BLaER1 (cell line): ENCODE data around the gene EHHADH.

Experiments used
- H3K27ac ChIP-seq: shearing (Covaris generic); formaldehyde crosslinking; 2 replicates; pipeline ENCODE4 v1.8.1; 2022
- H3K27me3 ChIP-seq: shearing (Covaris generic); formaldehyde crosslinking; 2 replicates; pipeline ENCODE4 v1.8.1; 2022
- H3K36me3 ChIP-seq: shearing (Covaris generic); formaldehyde crosslinking; 2 replicates; pipeline ENCODE4 v1.8.1; 2022
- H3K4me1 ChIP-seq: shearing (Covaris generic); formaldehyde crosslinking; 2 replicates; pipeline ENCODE4 v1.8.1; 2022
- H3K4me2 ChIP-seq: shearing (Covaris generic); formaldehyde crosslinking; 2 replicates; pipeline ENCODE4 v1.8.1; 2022
- H3K4me3 ChIP-seq: shearing (Covaris generic); formaldehyde crosslinking; 2 replicates; pipeline ENCODE4 v1.8.1; 2022
- H3K9ac ChIP-seq: shearing (Covaris generic); formaldehyde crosslinking; 2 replicates; pipeline ENCODE4 v1.8.1; 2022
- H3K9me3 ChIP-seq: shearing (Covaris generic); formaldehyde crosslinking; 2 replicates; pipeline ENCODE4 v1.8.1; 2022
- H4K20me1 ChIP-seq: shearing (Covaris generic); formaldehyde crosslinking; 2 replicates; pipeline ENCODE4 v1.8.1; 2022
- Cebpa-rat ChIP-seq: shearing (Covaris generic); IDR thresholded peaks from 2 replicates; pipeline ENCODE4 v1.8.1; 2022

Gene EHHADH

DNA sequence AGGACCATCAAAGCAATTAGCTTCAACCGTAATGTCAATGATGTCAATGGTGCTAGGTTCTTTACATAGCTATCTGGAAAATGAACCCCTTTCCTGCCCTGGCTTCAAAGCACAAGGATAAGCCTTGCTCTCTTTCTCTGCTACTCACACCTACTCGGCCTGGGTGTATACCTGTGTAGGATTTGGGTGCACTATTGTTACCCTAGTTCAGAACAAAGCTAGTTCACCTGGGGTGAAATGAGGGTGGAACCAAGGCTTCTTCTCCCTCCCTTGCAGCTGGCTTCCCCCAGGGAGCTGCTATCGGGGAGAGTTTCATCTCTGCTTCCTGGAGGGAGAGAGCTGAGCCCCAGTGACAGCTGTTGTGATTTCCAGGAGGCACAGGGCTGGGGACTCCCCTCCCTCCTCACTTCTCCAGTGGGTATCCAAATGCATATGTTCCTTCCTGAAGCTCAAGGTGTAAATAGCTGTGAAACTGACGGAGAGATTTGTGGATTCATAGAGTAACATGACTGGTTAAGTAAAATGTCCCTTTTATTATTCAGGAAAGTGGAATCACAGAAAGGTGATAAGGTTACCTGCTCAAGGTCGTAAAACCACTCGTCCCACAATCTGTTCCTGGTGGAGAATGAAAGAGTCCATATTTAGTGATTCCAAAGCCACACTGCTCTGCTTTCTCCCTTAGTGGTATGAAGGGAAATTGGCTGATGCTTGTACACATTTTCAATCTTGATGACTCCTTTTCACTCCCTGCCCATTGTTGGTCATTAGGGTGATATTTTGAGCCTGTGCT is 89.2 kb downstream of the EHHADH start:
- H3K4me2 ChIP-seq = peak overlapping the region; percentile 8; the same call in 1 of the 2 replicates
- H3K27me3 ChIP-seq = no peaks in the 10 kb centered on the region
- no peak overlapping the region for H3K9ac ChIP-seq
- no peak overlapping the region for H3K4me3 ChIP-seq
- no peaks in the 10 kb centered on the region for H3K9me3 ChIP-seq
- H4K20me1 ChIP-seq = no peaks in the 10 kb centered on the region
- TF ChIP-seq Cebpa-rat = no peak
- H3K27ac ChIP-seq = no peak overlapping the region
- H3K36me3 ChIP-seq = no peaks in the 10 kb centered on the region
- H3K4me1 ChIP-seq = peaks cover 8% of the 10 kb centered on the region; the same call in 1 of the 2 replicates

DNA sequence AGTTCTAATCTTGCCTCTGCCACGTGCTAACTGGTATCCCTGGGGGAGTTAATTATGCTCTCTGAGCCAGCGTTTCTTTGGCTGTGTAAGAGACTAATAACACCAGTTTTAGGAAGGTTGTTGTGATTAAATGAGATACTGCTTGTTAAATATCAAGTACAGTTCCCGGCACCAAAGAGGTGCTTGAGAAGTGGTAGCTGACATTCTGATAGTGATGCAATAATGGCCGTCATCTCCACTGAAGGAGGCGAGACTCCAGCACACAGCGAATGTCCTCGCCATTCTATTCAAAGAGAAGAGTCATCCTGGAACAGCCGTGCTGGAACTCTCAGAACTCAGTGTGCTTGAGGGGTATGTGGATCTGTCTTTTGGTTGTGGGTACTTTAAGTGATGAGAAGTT is 91.2 kb downstream of the EHHADH start:
- Histone ChIP-seq H4K20me1 (no peaks in the 10 kb centered on the region), H3K36me3 (no peaks in the 10 kb centered on the region), H3K27ac (no peak overlapping the region), H3K9ac (no peak overlapping the region), H3K27me3 (no peaks in the 10 kb centered on the region), H3K4me2 (no peak overlapping the region), H3K4me1 (peaks cover 8% of the 10 kb centered on the region; the same call in 1 of the 2 replicates), H3K9me3 (no peaks in the 10 kb centered on the region), H3K4me3 (no peak overlapping the region)
- TF ChIP-seq Cebpa-rat = no peak

DNA sequence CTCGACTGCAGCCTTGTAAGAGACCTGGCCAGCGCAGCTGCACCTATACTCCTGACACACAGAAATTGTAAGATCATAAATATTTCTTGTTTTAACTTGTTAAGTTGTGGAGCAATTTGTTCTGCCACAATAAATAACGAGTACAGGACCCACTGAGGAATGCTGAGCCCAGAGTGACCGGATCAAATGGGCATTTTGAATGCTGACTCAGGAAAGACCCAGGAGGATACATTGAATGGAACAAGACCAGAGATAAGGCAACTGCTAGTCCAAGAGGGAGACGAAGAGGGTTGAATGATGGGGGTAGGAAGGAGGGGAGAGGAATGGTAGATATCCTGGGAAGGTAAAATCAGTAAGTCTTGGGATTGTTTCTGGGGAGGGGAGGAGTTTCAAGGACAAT is 92.1 kb downstream of the EHHADH start:
- Histone ChIP-seq H3K27ac (no peak overlapping the region), H3K36me3 (no peaks in the 10 kb centered on the region)

DNA sequence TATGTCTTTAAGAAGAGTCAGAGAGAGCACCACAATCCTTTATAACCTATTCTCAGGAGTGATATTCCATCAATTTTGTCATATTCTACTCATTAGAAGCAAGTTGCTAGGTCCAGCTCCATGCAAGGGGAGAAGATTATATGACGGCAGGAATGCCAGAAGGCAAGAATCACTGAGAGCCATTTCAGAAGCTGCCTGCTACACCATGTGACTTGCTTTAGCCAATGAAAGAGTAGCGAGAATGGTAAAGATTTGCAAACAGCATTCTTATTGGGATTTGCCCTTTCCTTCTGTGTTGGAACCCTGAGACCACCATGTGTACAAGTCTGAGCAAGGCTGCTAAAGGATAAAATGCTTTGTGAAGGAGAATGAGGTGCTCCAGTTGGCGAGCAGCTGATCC is 96.5 kb downstream of the EHHADH start:
- Histone ChIP-seq H3K4me1 (peaks cover 10% of the 10 kb centered on the region), H3K9me3 (no peaks in the 10 kb centered on the region), H4K20me1 (no peaks in the 10 kb centered on the region), H3K27ac (no peak overlapping the region), H3K4me3 (no peak overlapping the region), H3K9ac (no peak overlapping the region), H3K36me3 (no peaks in the 10 kb centered on the region), H3K27me3 (peaks cover 24% of the 10 kb centered on the region), H3K4me2 (no peak overlapping the region)
- TF ChIP-seq Cebpa-rat = no peak

More for the DNA sequence above, 92.1 kb downstream of the EHHADH start:
- Histone ChIP-seq H3K27me3 (no peaks in the 10 kb centered on the region), H3K4me2 (no peak overlapping the region), H4K20me1 (no peaks in the 10 kb centered on the region), H3K9ac (no peak overlapping the region), H3K4me3 (no peak overlapping the region), H3K4me1 (peaks cover 8% of the 10 kb centered on the region; the same call in 1 of the 2 replicates), H3K9me3 (no peaks in the 10 kb centered on the region)
- no peak for TF ChIP-seq Cebpa-rat

DNA sequence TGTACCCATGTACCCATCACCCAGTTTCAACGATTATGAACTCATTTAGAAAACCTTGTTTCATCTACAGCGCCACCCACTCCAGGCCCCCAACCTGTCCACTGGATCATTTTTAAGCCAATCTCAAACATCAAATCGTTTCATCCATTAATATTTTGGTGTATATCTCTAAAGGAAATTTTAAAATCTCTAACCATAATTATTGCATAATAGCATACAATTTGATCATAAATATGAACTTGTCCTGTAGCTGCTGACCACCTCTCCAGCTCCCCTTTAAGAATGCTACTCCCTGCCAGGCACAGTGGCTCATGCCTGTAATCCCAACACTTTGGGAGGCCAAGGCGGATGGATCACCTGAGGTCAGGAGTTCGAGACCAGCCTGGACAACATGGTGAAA is 98.2 kb downstream of the EHHADH start:
- H3K4me2 ChIP-seq = no peak overlapping the region
- H3K36me3 ChIP-seq = no peaks in the 10 kb centered on the region
- H3K9ac ChIP-seq = no peak overlapping the region
- H3K4me1 ChIP-seq = peaks cover 18% of the 10 kb centered on the region
- peaks cover 41% of the 10 kb centered on the region for H3K27me3 ChIP-seq
- TF ChIP-seq Cebpa-rat = no peak
- H3K4me3 ChIP-seq = no peak overlapping the region
- no peak overlapping the region for H3K27ac ChIP-seq
- no peaks in the 10 kb centered on the region for H3K9me3 ChIP-seq
- no peaks in the 10 kb centered on the region for H4K20me1 ChIP-seq

DNA sequence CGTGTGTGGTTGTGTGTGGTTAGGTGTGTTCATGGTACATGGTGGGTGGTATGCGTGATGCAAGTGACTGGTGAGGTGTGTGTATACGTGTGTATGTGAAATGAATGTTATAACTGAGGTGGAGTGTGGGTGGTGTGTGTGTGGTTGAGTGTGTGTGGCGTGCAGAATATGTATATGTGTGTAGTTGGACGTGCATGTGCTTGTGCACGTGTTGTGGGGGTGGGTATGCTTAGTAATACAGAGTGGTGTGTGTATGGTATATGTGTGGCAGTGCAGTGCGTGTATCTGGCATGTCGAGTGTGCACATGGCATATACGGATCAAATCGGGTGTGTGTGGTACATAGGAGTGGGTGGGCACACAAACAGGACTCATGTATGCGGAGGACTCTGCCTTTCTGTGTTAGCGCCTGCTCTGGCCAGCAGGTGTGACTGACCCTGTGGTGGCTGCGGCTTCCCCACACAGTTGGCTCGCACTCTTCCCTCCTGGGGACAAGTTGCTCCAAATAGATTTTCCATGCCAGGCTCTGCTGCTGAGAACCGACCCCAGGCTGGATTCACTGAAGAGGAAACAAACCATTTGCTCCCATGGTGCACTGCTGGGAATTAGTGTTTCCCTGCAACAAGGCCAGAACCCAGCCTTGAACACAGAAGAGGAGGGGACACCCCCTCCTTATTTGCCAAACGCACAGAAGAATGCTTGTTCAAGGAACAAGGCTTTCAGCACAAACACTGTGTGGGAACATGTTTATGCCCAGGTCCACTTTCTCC is 99.8 kb downstream of the EHHADH start:
- no peaks in the 10 kb centered on the region for H3K36me3 ChIP-seq
- peaks cover 48% of the 10 kb centered on the region for H3K27me3 ChIP-seq
- H3K9ac ChIP-seq = no peak overlapping the region
- no peaks in the 10 kb centered on the region for H3K9me3 ChIP-seq
- TF ChIP-seq Cebpa-rat = no peak
- no peak overlapping the region for H3K27ac ChIP-seq
- H3K4me2 ChIP-seq = no peak overlapping the region
- no peaks in the 10 kb centered on the region for H4K20me1 ChIP-seq
- peaks cover 18% of the 10 kb centered on the region for H3K4me1 ChIP-seq
- no peak overlapping the region for H3K4me3 ChIP-seq

DNA sequence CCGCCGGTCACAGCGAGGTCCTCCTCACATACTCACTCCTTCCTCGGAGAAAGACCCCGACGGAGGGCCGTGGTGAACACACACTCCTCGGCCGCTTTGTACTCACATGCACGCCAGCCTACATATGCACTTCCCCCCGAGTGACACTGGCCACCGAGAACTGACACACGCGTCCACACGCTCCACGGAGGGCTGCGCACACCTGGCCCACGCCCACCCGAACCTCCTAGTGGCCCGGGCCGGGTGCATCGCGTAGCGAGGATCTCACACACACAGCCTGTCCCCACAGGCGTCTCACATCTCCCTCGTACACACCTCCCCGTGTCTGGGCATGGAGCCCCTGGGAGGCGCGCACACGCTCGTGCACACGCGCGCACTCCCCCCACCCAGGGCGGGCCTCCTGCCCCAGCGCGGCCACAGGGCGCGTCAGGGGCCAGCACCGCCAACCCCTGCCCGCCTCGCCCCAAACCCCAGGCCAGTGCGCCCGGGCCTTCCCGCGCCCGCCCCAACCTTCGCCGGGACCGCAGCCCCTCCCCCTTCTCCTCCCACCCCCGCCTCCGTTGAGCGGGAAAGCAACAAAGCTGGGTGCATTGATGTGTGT is 100.6 kb downstream of the EHHADH start:
- peak overlapping the region; percentile 27; the same call in 1 of the 2 replicates for H3K9ac ChIP-seq
- no peaks in the 10 kb centered on the region for H4K20me1 ChIP-seq
- TF ChIP-seq Cebpa-rat = no peak
- peaks cover 48% of the 10 kb centered on the region for H3K27me3 ChIP-seq
- no peak overlapping the region for H3K27ac ChIP-seq
- peak overlapping the region; percentile 67 for H3K4me3 ChIP-seq
- peaks cover 18% of the 10 kb centered on the region for H3K4me1 ChIP-seq
- no peaks in the 10 kb centered on the region for H3K36me3 ChIP-seq
- peak overlapping the region; percentile 90 for H3K4me2 ChIP-seq
- H3K9me3 ChIP-seq = no peaks in the 10 kb centered on the region

DNA sequence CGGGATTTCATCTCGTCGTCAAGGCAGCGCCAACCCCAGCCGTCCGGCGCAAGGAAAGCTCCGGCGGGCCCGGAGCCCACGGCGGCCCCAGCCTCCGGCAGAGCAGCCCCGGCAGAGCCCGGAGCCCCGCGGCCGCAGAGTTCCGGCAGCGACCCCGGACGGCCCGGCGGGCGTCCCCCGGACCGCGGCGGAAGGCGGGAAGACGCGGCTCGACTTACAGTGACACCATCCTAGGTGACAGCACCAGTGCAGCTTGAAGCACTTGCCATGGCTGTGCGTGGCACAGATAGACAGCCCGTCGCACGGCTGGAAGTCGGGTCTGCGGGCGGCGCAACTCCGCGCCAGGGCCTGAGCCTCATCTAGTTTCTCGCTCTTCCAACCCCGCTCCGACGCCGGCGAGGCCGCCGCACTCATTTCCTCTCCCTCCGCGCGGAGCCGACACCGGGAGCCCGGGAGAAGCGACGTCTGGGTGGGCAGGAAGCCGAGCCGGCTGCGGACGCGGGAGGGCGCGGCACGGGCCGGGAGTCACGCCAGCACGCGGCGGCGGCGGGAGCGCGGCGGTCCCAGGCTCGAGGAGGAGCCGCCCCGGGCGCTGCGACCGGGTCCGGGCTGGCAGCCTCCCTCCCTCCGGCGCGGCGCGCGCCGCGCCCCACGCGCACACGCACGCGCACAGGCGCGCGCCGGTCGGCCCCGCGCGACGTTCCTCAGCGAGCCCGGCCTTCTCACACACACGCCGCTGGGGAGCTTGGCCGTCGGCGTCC is 101.3 kb downstream of the EHHADH start, which contains the start of gene C3orf70:
C3orf70 (minus strand) TSS at position 651 of the 761 bp plus-strand sequence; CDS start at position 414, 237 bp downstream.
- Histone ChIP-seq H3K4me3 (peak within 1 kb of the TSS; percentile 67), H3K36me3 (no peaks in the 10 kb centered on the region), H3K27me3 (peaks cover 48% of the 10 kb centered on the region), H3K4me1 (peaks cover 18% of the 10 kb centered on the region), H3K27ac (no peak within 1 kb of the TSS), H4K20me1 (no peaks in the 10 kb centered on the region), H3K9ac (peak within 1 kb of the TSS; percentile 27; the same call in 1 of the 2 replicates), H3K4me2 (peak within 1 kb of the TSS; percentile 90), H3K9me3 (no peaks in the 10 kb centered on the region)
- TF ChIP-seq Cebpa-rat = no peak

DNA sequence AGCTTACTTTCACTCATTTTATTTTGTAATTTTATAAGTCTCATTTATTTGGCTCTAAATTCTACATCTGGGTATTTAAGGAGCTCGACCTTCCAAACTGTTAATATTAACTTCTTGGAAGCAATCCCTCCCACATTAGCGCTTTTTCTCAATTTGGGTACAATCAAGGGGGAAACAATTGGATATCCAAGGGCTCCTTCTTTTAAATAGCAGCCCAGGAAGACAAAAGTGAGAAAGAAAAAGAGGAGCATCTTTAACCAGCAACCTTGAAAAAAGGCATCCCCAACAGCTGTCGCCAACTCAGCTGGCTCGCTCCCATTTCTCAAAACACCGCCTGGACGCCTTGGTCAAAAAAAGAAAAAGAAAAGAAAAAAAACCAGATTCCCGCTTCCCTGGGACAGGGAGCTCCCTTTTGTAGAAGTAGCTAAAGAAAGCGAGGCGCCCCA is 101.9 kb downstream of the EHHADH start:
- H3K9ac ChIP-seq = peak overlapping the region; percentile 27; the same call in 1 of the 2 replicates
- no peaks in the 10 kb centered on the region for H3K9me3 ChIP-seq
- H3K36me3 ChIP-seq = no peaks in the 10 kb centered on the region
- H4K20me1 ChIP-seq = no peaks in the 10 kb centered on the region
- peak overlapping the region; percentile 90 for H3K4me2 ChIP-seq
- H3K4me1 ChIP-seq = peaks cover 18% of the 10 kb centered on the region
- peaks cover 48% of the 10 kb centered on the region for H3K27me3 ChIP-seq
- no peak for TF ChIP-seq Cebpa-rat
- H3K27ac ChIP-seq = no peak overlapping the region
- H3K4me3 ChIP-seq = peak overlapping the region; percentile 67
